Measurements from ENCODE around the gene RALY. TPM values are rescaled to one million over a fixed set of nuclear protein-coding genes. Genes with fewer than 3 reads are reported as not detected.

The RALY gene
- polyA plus RNA-seq, 3 donors = 66.0 to 109 (median 100) TPM

DNA sequence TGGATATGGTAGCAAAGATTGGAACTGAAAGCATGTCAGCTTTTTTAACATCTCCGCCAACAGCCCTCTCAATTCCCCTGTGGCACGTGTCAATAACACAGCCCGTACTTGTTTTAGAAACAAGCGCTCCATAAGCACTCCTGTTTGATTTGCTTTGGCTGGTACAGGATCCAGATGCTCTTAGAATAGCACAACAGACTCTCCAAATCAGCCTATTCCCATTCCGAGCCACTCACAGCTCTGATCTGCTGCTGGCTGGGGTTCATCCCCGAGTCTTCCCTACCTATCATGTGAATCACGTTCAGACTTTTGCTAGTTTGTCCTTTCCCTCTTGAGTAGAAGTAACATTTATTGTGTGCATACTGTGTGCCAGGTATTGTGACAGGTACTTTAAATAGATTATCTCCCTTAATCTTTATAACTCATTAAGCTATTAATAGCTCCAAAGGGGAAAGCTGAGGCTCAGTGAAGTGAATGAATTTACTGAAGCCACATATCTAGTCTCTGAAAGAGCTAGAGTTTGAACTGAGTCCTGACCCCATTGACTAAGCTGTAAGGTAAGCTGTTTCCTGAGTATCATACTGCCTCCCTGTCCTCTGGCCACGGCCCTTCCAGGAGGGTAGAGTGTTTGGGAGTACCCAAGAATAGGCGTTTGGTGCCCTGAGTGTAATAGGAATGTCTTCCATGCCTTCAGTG is 46.7 kb downstream of the RALY start:
- WGBS, 3 donors = 78 to 86% (median 81%) methylated on average over 9 of the region's 9 CpGs
- no peak overlapping the region for H3K27ac ChIP-seq (ENCODE audit: low read depth, low read length)

DNA sequence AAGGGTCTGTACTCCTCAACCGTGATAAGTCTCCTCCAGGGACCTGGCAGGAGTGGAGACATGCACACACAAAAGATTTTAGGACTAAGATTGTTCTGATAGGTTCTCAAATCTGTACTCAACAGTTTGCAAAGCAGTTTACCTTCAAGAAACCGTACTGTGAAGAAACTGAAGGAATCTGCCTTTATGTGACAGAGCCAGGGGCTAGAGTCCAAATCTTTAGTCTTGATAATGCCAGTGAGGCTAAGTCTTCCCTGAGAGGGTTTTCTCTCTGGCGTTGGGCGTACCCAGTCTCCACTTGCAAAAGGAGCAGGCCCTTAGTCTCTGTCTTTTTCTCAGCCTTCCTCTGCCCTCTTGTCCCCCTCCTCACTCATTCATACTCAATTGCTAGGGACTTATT is 47.5 kb downstream of the RALY start:
- 79 to 87% (median 80%) methylated on average over 4 of the region's 4 CpGs for WGBS, 3 donors

DNA sequence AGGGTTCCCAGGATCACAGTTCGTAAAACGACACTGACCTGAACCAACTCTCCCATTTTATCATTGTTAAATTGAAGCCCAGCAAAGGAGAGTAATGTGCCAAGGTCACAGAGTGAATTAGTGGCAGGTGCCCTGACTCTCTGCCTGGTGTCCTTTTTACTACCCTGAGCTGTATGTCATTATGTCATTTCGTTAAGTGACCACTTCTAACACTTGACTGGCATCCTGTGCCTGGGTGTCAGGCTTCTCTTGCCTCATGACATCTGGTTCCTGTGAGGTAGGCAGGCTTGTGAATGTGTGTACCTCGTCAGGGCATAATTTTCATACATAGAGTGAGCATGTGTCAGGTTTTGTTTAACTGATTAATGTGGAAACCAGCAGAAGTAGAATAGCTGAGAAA is 48.6 kb downstream of the RALY start:
- no peak overlapping the region for H3K27ac ChIP-seq (ENCODE audit: low read depth, low read length)
- WGBS, 3 donors = 46 to 80% (median 75%) methylated on average over 4 of the region's 4 CpGs

More for the DNA sequence above, 47.5 kb downstream of the RALY start:
- H3K27ac ChIP-seq (ENCODE audit: low read depth, low read length) = no peak overlapping the region

DNA sequence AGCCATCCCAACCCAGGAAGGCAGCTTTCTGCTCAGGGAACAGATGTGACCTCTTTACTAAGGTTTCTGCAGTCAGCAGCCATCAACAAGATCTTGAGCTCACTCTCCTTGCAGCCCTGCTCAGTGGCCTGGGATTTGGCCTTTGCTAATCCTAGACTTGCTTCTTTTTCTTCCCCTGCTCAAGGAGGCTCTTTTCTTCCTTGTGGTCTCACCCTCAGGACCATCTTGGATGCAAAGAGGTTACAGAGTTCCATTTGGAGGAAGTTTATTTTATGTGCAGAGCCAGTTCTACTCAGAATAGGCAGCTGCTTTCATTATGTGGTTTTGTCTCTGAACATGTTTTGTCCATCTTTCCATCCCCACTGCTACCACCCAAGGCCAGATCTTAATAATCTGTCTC is 49.3 kb downstream of the RALY start:
- no peak overlapping the region for H3K27ac ChIP-seq (ENCODE audit: low read depth, low read length)

DNA sequence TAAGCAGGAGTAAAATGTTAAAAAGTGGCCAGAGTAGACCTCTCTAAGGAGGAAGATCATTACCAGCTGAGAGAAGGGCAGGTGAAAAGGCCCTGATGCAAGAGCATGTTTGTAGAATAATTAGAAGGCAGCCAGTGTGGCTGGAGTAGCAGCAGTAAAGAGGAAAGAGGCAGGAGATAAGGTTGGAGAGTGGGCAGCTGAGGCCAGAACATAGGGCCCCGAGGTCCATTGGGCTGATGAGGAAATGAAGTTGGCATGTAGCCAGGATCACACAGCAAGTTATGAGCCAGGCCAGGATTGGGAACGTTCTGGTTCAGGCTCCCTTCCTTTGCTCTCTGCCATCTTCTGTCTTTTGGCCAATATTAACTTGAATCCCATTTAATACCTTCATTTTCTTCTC is 51.6 kb downstream of the RALY start:
- 0 to 10% (median 8%) methylated on average over 2 of the region's 2 CpGs for WGBS, 3 donors
- H3K27ac ChIP-seq (ENCODE audit: low read depth, low read length) = no peak overlapping the region

DNA sequence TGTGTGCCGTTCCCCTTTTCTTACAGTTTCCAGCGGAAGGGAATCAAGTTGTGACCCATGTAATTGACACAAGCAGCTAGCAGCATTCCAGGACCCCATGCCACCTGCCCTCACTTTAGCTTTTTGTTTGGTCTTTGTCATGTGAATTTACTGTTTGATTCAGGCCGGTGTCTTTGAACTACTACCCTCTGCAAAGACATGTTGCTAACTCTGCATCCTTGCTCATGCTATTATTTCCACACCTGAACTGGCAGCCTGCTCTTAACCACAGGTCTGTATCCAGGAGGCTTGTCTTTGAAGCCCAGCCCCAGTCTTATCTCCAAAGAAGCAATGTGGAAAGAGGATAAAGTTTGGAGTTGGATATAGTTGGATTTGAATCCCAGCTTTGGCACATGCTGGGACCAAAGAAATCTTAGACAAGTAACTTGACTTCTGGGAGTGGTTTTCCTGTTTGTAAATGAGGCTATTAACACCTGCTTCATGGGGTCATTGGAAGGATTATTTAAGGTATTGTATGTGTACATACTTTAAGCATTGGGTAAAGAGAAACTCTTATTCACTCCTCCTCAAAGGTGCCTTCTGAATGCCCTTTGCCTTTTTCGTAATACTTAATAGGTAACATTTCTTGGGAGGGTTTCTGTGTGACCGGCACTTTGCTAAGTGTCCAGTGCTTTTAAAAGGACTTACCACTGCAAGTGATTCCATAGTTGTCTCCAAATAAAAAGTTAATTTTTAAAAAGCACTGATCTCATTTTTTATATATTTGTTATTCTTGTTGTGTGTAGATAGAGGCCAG is 52.4 kb downstream of the RALY start:
- no peak overlapping the region for H3K27ac ChIP-seq (ENCODE audit: low read depth, low read length)
- WGBS, 3 donors = 89 to 95% (median 92%) methylated on average over 5 of the region's 5 CpGs

DNA sequence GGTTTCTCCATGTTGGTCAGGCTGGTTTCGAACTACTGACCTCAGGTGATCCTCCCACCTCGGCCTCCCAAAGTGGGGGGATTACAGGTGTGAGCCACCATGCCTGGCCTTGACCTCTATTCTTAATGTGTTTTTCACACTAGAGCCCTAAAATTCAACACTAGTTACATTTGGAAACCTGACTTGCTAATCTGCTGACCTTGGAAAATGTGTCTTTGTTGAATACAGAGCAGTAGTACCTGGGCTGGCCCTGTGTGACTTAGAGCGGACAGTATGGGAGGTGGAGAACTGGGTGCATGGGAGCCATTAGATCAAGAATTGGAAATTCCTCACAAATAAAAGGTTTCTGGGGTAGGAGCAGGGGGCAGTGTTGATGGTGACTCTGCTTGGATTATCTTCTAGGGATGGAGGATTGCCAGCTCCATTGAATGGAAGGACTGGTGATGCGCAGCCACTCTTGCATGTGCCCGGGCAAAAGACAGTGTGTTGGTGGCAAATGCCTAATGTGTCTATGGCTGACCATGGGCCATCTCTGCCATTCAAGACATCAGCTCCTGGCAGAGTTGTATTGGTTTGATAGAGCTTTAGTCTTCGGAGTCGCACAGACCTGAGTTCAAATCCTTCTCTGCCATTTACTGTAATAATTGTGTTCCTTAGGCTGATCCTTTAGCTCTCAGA is 53.4 kb downstream of the RALY start:
- H3K27ac ChIP-seq (ENCODE audit: low read depth, low read length) = no peak overlapping the region
- WGBS, 3 donors = 97 to 99% (median 98%) methylated on average over 7 of the region's 7 CpGs

DNA sequence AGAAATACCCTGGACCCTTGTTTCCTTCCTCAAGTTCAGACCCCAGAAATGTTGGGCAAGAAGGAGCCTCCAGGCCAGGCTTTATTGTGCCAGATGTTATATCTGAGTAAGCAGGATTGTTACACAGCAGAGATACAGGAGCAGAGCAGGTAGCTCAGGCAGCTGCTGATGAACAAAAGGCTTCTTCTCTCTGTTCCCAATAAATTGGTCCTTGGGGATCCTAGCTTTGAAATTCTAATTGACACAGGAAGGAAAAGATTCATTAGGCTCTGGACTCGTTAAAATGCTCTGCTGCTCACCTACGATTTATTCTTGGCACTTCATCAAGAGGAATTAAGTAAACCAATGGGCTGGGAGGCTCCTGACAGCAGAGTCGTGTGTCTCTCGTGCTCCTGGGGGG is 54.2 kb downstream of the RALY start:
- 65 to 79% (median 75%) methylated on average over 4 of the region's 4 CpGs for WGBS, 3 donors
- no peak overlapping the region for H3K27ac ChIP-seq (ENCODE audit: low read depth, low read length)

DNA sequence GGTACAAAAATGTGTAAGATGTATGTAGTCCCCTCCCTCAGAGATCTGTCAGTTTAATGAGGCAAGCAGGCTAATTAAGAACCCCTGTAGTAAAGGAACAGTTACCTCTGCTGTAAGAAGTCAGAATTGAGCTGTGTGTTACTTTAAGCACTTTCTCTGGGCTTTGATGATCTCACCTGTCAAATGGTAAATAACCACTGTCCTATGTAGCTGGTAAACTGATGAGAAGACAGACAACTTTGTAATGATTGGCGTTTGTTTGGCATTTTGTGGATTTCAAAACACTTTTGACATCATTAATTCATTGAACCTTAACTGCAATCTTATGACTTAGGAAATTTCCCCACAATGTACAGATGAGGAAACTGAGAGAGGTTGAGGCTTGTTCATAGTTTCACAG is 55.7 kb downstream of the RALY start:
- WGBS, 3 donors = 66 to 92% (median 74%) methylated on average over 1 of the region's 1 CpG
- H3K27ac ChIP-seq (ENCODE audit: low read depth, low read length) = no peak overlapping the region

DNA sequence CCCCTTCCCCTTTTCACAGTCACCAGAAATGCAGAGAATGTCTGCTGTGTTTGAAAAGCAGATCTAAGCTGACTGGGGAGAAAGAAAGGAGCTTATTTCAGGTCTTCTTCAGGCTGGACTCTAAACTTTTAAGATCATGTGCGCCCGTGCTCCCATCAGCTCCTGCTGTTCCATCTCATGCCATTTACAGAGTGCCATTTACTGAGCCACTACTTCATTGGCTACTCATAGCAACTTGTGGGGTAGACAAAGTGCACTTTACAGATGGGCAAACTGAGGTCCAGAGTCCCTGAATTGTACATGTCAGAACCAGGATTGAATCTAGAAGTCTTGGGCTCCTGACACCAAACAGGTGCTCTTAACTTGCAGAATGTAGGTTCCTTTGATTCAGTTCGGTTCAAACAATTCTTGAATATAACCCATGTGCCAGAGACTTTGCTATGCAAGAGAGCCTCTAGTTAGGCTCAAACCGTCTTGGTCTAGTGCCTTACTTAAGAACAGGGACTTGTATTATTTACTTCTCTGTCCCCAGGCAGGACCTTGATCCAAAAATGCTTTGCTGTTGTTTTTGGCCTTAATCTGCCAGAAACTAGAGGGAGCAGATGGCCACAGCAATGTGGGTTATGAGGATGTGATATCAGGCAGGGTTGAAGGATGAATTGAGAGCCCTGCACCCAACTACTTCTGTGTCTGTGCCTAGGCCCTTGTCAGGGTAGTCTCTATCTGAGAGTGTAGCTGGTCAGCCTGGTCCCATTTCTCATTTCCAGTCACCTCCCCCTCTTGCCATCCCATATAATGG is 56.4 kb downstream of the RALY start:
- no peak overlapping the region for H3K27ac ChIP-seq (ENCODE audit: low read depth, low read length)
- 76 to 82% (median 80%) methylated on average over 4 of the region's 4 CpGs for WGBS, 3 donors

DNA sequence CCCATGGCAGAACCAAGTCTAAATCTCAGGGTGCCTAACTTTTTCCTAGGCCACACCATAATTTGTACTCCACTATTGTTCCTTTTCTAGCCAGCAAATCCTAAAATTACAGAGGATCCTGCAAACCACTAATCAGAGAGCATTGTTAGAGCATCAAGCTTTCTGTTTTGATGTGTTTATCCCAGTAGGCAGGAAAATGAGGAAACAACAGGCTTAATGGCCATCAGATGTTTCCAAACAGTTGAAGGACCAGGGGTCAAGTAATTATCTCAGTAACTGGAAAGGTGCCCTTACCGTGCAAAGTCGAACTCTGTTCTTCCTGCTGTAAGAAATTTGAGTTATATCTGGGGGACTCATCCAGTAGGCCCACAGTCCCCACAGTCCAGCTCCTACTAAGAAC is 58.7 kb downstream of the RALY start:
- 41 to 53% (median 51%) methylated on average over 2 of the region's 2 CpGs for WGBS, 3 donors
- H3K27ac ChIP-seq (ENCODE audit: low read depth, low read length) = no peak overlapping the region

DNA sequence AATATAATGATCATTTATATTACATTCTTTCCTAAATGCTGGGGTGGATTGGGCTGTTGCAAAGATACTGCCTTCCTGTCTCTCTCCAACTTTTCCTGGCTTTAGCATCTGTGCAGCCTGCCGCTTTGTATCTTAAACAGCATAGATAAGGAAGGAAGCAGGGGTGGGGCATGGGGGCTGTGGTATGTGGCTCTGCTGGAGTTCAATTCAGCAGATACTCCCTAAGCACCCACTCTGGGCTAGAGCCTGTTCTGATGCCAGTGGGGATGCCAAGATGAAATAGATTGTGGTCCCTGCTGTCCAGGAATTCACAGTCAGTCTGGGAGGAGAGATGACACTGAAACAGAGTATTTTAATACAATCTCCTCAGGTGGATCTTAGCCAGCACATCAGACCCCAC is 61.6 kb downstream of the RALY start:
- WGBS, 3 donors = 15 to 29% (median 21%) methylated on average over 1 of the region's 1 CpG
- no peak overlapping the region for H3K27ac ChIP-seq (ENCODE audit: low read depth, low read length)

DNA sequence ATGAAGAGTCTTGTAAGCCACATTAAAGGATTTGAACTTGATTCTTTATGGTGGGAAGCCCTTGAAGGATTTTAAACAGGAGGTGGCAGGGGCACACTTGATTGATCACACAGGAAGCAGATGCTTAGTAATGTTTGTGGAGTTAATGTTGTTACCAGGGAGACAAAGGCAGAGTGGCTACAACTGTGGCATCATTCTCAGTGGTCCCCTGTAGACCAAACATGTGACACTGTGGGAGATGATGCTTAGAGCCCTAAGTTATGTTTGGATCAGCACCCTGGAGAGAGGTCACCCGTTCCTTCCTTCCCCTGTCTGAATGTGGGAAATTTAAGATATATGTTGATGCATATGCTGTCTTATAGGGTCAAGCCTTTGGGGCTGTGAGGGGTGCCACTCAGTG is 65.1 kb downstream of the RALY start:
- no peak overlapping the region for H3K27ac ChIP-seq (ENCODE audit: low read depth, low read length)
- WGBS, 3 donors = 35 to 50% (median 44%) methylated on average over 1 of the region's 1 CpG

DNA sequence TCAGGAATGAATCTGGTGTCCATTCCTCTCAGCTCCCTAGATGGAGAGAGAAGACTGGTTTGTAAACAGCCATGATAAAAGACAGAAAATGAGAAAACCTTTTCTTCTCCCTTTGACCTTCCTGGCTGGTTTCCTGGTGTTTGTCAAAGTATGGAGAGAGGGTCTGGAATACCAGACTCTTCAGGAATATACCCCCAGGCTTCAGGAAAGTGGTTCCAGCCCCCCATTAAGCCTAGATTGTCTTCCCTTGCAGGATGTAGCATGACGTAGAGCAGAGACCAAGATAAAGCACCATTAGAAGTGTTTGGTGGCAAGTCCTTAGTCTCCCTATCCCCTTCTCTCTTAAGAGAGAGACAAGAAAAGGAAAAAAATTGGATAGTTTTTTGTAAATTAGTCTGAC is 67.3 kb downstream of the RALY start:
- WGBS, 3 donors = 78 to 97% (median 87%) methylated on average over 1 of the region's 1 CpG
- no peak overlapping the region for H3K27ac ChIP-seq (ENCODE audit: low read depth, low read length)

DNA sequence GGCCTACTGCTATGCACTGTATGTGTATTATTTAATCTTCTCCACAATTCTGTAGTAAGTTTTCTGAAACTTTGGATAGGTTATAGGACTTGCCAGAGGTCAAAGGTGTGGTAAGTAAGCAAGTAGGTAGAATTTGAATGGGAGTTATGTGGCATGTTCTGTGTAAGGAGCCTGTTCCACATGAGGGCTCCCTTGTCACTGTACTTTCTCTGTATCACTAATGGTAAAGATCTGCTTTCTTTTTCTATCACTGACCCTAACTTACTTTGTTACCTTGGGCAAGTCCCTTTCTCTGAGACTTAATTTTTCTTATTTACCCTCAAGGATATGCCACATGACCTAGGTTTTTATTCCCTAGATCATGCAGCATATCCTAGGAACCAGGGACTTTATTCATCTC is 68.0 kb downstream of the RALY start:
- no peak overlapping the region for H3K27ac ChIP-seq (ENCODE audit: low read depth, low read length)

DNA sequence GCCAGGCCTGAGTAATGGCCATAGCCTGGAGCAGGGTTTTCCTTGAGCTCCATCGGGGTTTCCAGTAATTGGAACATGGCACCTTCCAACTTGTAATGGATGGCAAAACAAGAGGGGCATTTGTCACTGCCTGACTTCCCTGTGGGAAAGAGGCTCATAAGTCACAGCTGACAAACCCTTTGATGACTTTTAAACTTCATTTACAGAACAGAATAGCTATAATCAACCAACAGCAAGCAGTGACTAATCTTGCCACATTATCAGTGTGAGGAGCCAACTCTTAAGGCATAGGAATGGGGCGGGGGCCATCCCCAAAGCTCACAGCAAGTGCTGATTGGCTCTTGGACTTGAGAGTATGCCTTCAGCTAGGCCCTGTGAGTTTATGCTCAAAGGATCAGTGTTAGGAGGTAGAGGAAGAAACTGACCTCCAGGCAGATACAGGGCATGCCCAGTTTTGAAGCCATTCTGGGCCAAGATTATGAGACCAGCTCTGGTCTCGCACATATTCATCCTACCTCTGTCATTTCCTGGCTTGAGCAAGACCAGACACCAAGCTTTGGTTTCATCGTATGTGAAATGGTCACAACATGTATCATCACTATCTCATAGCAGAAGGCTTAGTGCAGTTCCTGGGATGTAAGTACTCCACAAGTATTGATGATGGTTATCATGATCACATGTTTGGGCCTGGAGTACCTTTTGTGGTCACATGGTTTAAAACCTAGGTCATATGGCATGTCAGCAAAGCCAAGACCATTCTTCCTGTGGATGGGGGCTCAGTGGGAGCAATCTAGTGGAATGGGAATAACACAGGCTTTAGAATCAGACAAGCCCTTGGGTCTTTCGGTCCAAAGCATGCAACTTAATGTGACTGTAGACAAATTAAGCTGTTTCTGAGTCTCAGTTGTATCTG is 69.1 kb downstream of the RALY start:
- H3K27ac ChIP-seq (ENCODE audit: low read depth, low read length) = no peak overlapping the region
- 74 to 81% (median 76%) methylated on average over 5 of the region's 5 CpGs for WGBS, 3 donors

DNA sequence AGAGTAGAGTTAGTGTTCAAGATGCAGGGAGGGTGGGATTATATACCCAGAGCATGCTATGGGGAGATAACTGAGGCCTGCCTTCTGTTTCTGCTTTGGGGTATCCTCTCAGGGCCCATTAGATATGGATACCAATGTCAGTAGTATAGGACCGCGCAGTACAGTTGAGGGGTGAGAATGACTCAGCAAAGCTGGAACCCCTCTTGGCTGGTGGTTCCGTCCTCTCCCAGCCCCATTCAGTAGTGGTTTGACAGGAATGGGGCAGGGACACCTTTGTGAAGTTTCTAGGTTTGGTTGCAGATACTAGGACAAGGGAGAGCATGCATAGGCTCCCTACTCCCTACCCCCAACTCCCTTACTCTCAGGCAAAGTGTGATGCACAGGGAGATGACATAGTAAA is 70.6 kb downstream of the RALY start:
- 97 to 98% (median 97%) methylated on average over 3 of the region's 3 CpGs for WGBS, 3 donors

DNA sequence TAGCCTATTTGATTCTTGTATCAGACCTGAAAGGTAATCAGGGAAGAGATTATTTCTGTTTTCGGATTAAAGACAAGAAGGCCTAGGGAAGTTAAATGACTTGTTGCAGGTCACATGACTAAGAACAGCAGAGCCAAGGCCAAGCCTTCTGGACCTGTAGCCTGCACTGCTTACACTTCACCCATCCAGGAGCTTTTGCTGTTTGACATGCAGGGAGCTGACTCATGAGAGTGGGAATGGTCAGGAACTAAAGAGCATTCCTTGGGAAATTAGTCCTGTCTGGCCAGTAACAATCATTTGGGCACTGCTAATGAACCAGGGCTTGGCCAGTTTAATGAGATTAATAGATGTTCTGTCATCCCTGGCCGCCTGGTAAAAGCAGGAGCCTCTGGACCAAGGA is 71.5 kb downstream of the RALY start:
- no peak overlapping the region for H3K27ac ChIP-seq (ENCODE audit: low read depth, low read length)
- WGBS, 3 donors = 67 to 83% (median 80%) methylated on average over 2 of the region's 2 CpGs

More for the DNA sequence above, 70.6 kb downstream of the RALY start:
- H3K27ac ChIP-seq (ENCODE audit: low read depth, low read length) = no peak overlapping the region

Measured in adipose tissue (tissue), 3 donors.